GM23338 (cell line): ENCODE results near the gene LTBP3. TPM values are rescaled to one million over a fixed set of nuclear protein-coding genes. Genes with fewer than 3 reads are reported as not detected.

Experiments
- ATAC-seq: fragments of 200-7000 bp; cut with Tn5 transposase; 3 replicates; pipeline ENCODE4 v1.9.1; 2020
- DNase-seq: peaks from one replicate; pipeline ENCODE4 v3.0.0-alpha.2; 2015; ENCODE audit warnings: low spot score
- H2AFZ ChIP-seq: fragments of 200-600 bp; sonication (generic); 2 replicates; pipeline ENCODE4 v1.8.0; 2016; ENCODE audit warnings: antibody characterized with exemption, mild to moderate bottlenecking, moderate library complexity
- H3F3A ChIP-seq: fragments of 200-600 bp; sonication (generic); replicated peaks from 2 replicates; pipeline ENCODE4 v1.8.0; 2017; ENCODE audit warnings: antibody characterized with exemption, mixed run types, low read depth
- H3K27ac ChIP-seq: fragments of 200-600 bp; sonication (generic); 2 replicates; pipeline ENCODE4 v1.6.1; 2016; ENCODE audit warnings: low read depth
- H3K27me3 ChIP-seq: fragments of 200-600 bp; sonication (generic); 2 replicates; pipeline ENCODE4 v1.8.0; 2016; ENCODE audit warnings: mild to moderate bottlenecking, mixed run types, moderate library complexity; ENCODE audit not compliant: insufficient read depth
- H3K36me3 ChIP-seq: fragments of 200-600 bp; sonication (generic); 2 replicates; pipeline ENCODE4 v1.8.0; 2016; ENCODE audit warnings: mild to moderate bottlenecking; ENCODE audit not compliant: insufficient read depth
- H3K4me1 ChIP-seq: fragments of 200-600 bp; sonication (generic); 2 replicates; pipeline ENCODE4 v1.8.0; 2016; ENCODE audit warnings: mild to moderate bottlenecking, moderate library complexity; ENCODE audit not compliant: insufficient read depth
- H3K4me2 ChIP-seq: fragments of 200-600 bp; sonication (generic); 2 replicates; pipeline ENCODE4 v1.7.1; 2017; ENCODE audit warnings: mixed run types
- H3K4me3 ChIP-seq: fragments of 200-600 bp; sonication (generic); 2 replicates; pipeline ENCODE4 v1.6.1; 2016; ENCODE audit warnings: mixed run types
- H3K79me2 ChIP-seq: fragments of 200-600 bp; sonication (generic); replicated peaks from 2 replicates; pipeline ENCODE4 v1.8.0; 2017; ENCODE audit warnings: mild to moderate bottlenecking; ENCODE audit not compliant: insufficient read depth
- H3K9me2 ChIP-seq: fragments of 200-600 bp; sonication (generic); 2 replicates; pipeline ENCODE4 v1.8.0; 2017; ENCODE audit not compliant: insufficient read depth
- H4K20me1 ChIP-seq: fragments of 200-600 bp; sonication (generic); replicated peaks from 2 replicates; pipeline ENCODE4 v1.8.0; 2017; ENCODE audit warnings: mild to moderate bottlenecking; ENCODE audit not compliant: insufficient read depth
- H3K27ac Mint-ChIP-seq: 2 replicates; pipeline ENCODE4 v1.8.0; 2020; ENCODE audit warnings: inconsistent platforms, mild to moderate bottlenecking, moderate library complexity, mixed read lengths
- H3K27me3 Mint-ChIP-seq: 3 replicates; pipeline ENCODE4 v1.8.0; 2022; ENCODE audit warnings: low read depth, mild to moderate bottlenecking, moderate library complexity, mixed read lengths, inconsistent platforms; ENCODE audit not compliant: insufficient read depth, poor library complexity
- H3K36me3 Mint-ChIP-seq: 3 replicates; pipeline ENCODE4 v1.8.0; 2021; ENCODE audit warnings: low read depth, mild to moderate bottlenecking, inconsistent platforms, moderate library complexity, mixed read lengths
- H3K4me1 Mint-ChIP-seq: 3 replicates; pipeline ENCODE4 v1.8.0; 2020; ENCODE audit warnings: mild to moderate bottlenecking, inconsistent platforms, mixed read lengths
- H3K4me3 Mint-ChIP-seq: 3 replicates; pipeline ENCODE4 v1.8.0; 2021; ENCODE audit warnings: moderate library complexity, mild to moderate bottlenecking, inconsistent platforms, mixed read lengths
- H3K9me3 Mint-ChIP-seq: 3 replicates; pipeline ENCODE4 v1.8.0; 2020; ENCODE audit warnings: moderate library complexity, mild to moderate bottlenecking, inconsistent platforms, mixed read lengths
- CREB1 ChIP-seq: fragments of 250-450 bp; sonication (Bioruptor Pico); IDR thresholded peaks from 2 replicates; pipeline ENCODE4 v1.5.0; 2020; ENCODE audit warnings: low read depth, mild to moderate bottlenecking, moderate library complexity
- EZH2 ChIP-seq: fragments of 200-600 bp; sonication (generic); IDR thresholded peaks from one replicate; pipeline ENCODE4 v1.8.0; 2017; ENCODE audit warnings: antibody characterized with exemption, mild to moderate bottlenecking, low read depth; ENCODE audit not compliant: unreplicated experiment
- EZH2phosphoT487 ChIP-seq: fragments of 200-600 bp; sonication (generic); IDR thresholded peaks from one replicate; pipeline ENCODE4 v1.8.1; 2018; ENCODE audit warnings: antibody characterized with exemption; ENCODE audit not compliant: unreplicated experiment
- NANOG ChIP-seq: IDR thresholded peaks from 2 replicates; pipeline ENCODE4 v1.6.1; 2016; ENCODE audit warnings: antibody characterized with exemption, borderline replicate concordance
- REST ChIP-seq: IDR thresholded peaks from one replicate; pipeline ENCODE4 v1.6.1; 2018; ENCODE audit warnings: antibody characterized with exemption; ENCODE audit not compliant: unreplicated experiment
- STAT1 ChIP-seq: IDR thresholded peaks from one replicate; pipeline ENCODE4 v1.6.1; 2016; ENCODE audit warnings: antibody characterized with exemption; ENCODE audit not compliant: unreplicated experiment
- ZNF114 ChIP-seq: fragments of 250-450 bp; sonication (Bioruptor Pico); IDR thresholded peaks from 2 replicates; pipeline ENCODE4 v1.5.0; 2020; ENCODE audit warnings: mild to moderate bottlenecking, moderate library complexity
- ZNF331 ChIP-seq: fragments of 250-450 bp; sonication (Bioruptor Pico); IDR thresholded peaks from 2 replicates; pipeline ENCODE4 v1.5.0; 2020; ENCODE audit warnings: low read depth, mild to moderate bottlenecking, moderate library complexity
- ZNF462 ChIP-seq: fragments of 250-450 bp; sonication (Bioruptor Pico); IDR thresholded peaks from 2 replicates; pipeline ENCODE4 v1.5.0; 2020; ENCODE audit warnings: mild to moderate bottlenecking, moderate library complexity
- polyA plus RNA-seq: library from polyadenylated mRNA; unstranded; fragments of >200 nt; fragmentation: Nextera tagmentation; extraction: Ambion mirVana; gene quantifications from 2 replicates; pipeline ENCODE4 v1.2.1, GENCODE V29; 2016
- total RNA-seq: library from RNA; depleted of rRNA; stranded (reverse); fragments of >200 nt; shearing (Covaris generic); gene quantifications from 2 replicates; pipeline ENCODE4 v1.2.3, GENCODE V29; 2014
- TF ChIP-seq, protein P1 (sequence below): IDR thresholded peaks from 2 replicates; pipeline ENCODE4 v1.6.1; 2016; ENCODE audit warnings: antibody characterized with exemption
- TF ChIP-seq, protein P2 (sequence below), 2 experiments: fragments of 200-600 bp in 1 of 2; sonication (generic) in 1 of 2; conservative IDR thresholded peaks; 2 replicates each; pipeline versions ENCODE4 v1.5.1 to v1.6.1; 2016 to 2017; ENCODE audit warnings: antibody characterized with exemption in 2 of 2, low read depth in 2 of 2, mild to moderate bottlenecking in 2 of 2, moderate library complexity in 1 of 2

Gene LTBP3
- total and polyA plus RNA-seq, 2 experiments from 2014 or later, result 9.5 to 29.2 TPM

DNA sequence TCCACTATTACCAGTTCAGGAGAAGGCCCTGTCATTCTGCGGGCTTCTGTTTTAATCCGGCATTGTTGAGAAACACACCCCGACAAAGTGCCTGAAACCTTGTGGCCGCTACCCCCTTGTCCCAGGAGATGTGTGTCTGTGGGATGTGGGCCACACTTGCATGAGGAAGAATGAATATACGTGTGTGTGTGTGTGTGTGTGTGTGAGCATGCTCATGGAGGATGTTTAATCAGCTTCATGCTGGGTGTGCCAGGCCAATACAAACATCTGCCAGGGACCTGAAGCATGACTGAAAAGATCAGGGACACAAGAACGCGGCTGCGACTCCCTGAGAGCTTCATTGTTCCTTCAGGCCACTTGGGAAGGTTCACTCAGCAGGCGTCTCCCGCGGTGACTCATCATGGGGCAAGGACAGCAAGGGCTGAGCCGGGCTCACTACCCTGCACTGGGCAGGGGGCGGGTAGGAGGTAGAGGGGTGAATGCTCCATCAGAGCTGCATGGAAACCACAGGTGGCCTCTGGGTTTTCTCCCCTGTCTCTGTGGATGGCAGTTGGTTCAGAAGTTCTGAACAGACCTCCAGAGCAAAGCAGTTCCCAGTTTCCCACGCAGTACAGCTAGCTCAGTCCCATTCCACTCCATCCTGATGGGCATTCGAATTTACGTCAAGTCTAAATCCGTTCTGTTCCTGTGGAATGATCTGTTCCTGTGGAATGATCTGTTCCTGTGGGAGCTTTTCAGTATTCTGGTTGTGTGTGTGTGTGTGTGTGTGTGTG, 66.4 kb downstream of the LTBP3 start:
- peak; percentile 79 for DNase-seq
- peaks cover 72% of the 10 kb centered on the region for H3K4me1 ChIP-seq

More for the DNA sequence above, 66.4 kb downstream of the LTBP3 start:
- H3K36me3 ChIP-seq, result no peaks in the 10 kb centered on the region
- Mint-ChIP-seq H3K27ac (peak overlapping the region; percentile 84), H3K4me1 (peaks cover 80% of the 10 kb centered on the region), H3K36me3 (no peaks in the 10 kb centered on the region), H3K27me3 (peaks cover 30% of the 10 kb centered on the region), H3K9me3 (no peaks in the 10 kb centered on the region; the same call in 2 of the 3 replicates), H3K4me3 (peak overlapping the region; percentile 29; the same call in 2 of the 3 replicates)
- TF ChIP-seq REST (no peak), ZNF114 (CRISPR knock-in tag) (no peak), EZH2 (no peak), ZNF462 (CRISPR knock-in tag) (no peak), CREB1 (CRISPR knock-in tag) (no peak), ZNF331 (CRISPR knock-in tag) (no peak), NANOG (no peak), STAT1 (no peak), EZH2phosphoT487 (no peak)
- TF ChIP-seq, protein P1, sequence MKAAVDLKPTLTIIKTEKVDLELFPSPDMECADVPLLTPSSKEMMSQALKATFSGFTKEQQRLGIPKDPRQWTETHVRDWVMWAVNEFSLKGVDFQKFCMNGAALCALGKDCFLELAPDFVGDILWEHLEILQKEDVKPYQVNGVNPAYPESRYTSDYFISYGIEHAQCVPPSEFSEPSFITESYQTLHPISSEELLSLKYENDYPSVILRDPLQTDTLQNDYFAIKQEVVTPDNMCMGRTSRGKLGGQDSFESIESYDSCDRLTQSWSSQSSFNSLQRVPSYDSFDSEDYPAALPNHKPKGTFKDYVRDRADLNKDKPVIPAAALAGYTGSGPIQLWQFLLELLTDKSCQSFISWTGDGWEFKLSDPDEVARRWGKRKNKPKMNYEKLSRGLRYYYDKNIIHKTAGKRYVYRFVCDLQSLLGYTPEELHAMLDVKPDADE, result no peak
- TF ChIP-seq, protein P2, sequence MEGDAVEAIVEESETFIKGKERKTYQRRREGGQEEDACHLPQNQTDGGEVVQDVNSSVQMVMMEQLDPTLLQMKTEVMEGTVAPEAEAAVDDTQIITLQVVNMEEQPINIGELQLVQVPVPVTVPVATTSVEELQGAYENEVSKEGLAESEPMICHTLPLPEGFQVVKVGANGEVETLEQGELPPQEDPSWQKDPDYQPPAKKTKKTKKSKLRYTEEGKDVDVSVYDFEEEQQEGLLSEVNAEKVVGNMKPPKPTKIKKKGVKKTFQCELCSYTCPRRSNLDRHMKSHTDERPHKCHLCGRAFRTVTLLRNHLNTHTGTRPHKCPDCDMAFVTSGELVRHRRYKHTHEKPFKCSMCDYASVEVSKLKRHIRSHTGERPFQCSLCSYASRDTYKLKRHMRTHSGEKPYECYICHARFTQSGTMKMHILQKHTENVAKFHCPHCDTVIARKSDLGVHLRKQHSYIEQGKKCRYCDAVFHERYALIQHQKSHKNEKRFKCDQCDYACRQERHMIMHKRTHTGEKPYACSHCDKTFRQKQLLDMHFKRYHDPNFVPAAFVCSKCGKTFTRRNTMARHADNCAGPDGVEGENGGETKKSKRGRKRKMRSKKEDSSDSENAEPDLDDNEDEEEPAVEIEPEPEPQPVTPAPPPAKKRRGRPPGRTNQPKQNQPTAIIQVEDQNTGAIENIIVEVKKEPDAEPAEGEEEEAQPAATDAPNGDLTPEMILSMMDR (conservative IDR thresholded peaks at IDR 0.05; ENCODE audit: low read depth in 2 of 2), result no peak
- no peak overlapping the region for H2AFZ ChIP-seq
- ATAC-seq, result peak; percentile 15
- no peaks in the 10 kb centered on the region for H3K27me3 ChIP-seq
- peaks cover 14% of the 10 kb centered on the region for H3F3A ChIP-seq
- H4K20me1 ChIP-seq, result no peaks in the 10 kb centered on the region
- no peaks in the 10 kb centered on the region for H3K9me2 ChIP-seq
- peak overlapping the region; percentile 54; the same call in 1 of the 2 replicates for H3K4me2 ChIP-seq
- H3K27ac ChIP-seq, result no peak overlapping the region; the same call in 1 of the 2 replicates
- H3K4me3 ChIP-seq, result no peak overlapping the region
- no peaks in the 10 kb centered on the region; the same call in 1 of the 2 replicates for H3K79me2 ChIP-seq
